ENCODE measurements around the gene NIT1.

NIT1 gene

DNA sequence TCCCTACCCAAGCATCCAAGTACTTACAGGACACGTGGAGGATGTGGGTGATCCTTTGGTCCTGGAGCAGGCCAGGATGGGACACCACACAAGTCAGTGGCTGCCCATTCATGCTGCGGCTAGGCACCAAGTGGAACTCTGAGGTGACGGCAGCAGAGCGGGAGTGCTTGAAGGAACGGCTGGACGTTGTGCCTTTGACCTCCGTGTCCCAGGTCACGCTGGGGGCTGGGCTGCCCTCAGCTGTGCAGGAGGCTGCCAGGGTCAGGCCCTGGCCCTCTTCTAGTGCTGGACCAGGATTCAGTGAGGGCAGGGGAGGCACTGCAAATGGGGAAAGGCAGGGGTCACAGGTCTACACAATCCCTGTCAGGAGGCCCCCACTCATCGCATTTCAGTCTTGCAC, 40.5 kb upstream of the NIT1 start:
- in situ Hi-C loops (cut with HindIII; ENCODE audit: low pct_ligation_motif_present, low sequenced_read_pairs), result no loop called here
- Histone ChIP-seq H3K4me3 (ENCODE audit: low read depth, low read length) (no peak overlapping the region), H3K36me3 (replicated peaks) (no peaks in the 10 kb centered on the region), H3K27ac (no peak overlapping the region), H3K27me3 (replicated peaks) (no peaks in the 10 kb centered on the region)
- TF ChIP-seq, protein P1, sequence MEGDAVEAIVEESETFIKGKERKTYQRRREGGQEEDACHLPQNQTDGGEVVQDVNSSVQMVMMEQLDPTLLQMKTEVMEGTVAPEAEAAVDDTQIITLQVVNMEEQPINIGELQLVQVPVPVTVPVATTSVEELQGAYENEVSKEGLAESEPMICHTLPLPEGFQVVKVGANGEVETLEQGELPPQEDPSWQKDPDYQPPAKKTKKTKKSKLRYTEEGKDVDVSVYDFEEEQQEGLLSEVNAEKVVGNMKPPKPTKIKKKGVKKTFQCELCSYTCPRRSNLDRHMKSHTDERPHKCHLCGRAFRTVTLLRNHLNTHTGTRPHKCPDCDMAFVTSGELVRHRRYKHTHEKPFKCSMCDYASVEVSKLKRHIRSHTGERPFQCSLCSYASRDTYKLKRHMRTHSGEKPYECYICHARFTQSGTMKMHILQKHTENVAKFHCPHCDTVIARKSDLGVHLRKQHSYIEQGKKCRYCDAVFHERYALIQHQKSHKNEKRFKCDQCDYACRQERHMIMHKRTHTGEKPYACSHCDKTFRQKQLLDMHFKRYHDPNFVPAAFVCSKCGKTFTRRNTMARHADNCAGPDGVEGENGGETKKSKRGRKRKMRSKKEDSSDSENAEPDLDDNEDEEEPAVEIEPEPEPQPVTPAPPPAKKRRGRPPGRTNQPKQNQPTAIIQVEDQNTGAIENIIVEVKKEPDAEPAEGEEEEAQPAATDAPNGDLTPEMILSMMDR (IDR thresholded peaks at IDR 0.05; ENCODE audit: low read depth, low read length, missing control alignments), result no peak
- no peak for DNase-seq

DNA sequence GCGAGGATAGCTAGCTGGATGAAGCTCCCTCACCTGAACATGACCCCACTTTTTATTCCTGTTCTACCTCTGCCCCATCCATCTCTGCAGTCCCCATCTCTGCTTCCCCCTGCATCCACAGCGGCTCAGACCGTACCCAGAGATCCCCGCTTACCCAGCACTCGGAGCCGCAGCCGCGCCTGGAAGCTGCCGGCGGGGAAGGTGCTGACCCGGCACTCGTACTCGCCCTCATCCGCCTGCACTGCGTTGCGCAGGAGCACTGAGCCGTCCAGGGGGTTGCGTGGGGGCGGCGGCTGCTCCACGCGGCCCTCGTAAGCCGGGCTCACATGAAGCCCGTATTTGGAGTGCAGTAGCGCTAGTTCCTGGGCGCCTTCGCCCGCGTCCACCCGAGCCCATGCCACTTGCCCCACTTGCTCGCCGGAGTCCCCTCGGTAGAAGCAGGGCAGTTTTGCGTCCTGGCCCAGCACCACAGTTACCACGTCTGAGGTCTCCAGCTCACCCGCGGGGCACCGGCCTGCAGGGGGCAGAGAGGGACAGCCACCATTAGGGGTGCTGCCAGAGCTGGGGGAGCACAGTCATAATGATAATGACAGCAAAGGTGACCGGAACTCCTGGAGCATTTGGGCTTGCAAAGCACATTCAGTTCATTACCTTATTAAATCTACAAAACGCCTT, 38.3 kb upstream of the NIT1 start:
- Histone ChIP-seq H3K27ac (no peak overlapping the region), H3K27me3 (replicated peaks) (no peaks in the 10 kb centered on the region), H3K4me3 (ENCODE audit: low read depth, low read length) (no peak overlapping the region), H3K36me3 (replicated peaks) (no peaks in the 10 kb centered on the region)
- DNase-seq, result no peak
- in situ Hi-C loops (cut with HindIII; ENCODE audit: low pct_ligation_motif_present, low sequenced_read_pairs), result no loop called here
- TF ChIP-seq, protein P1 (IDR thresholded peaks at IDR 0.05; ENCODE audit: low read depth, low read length, missing control alignments), result peak; percentile 26

DNA sequence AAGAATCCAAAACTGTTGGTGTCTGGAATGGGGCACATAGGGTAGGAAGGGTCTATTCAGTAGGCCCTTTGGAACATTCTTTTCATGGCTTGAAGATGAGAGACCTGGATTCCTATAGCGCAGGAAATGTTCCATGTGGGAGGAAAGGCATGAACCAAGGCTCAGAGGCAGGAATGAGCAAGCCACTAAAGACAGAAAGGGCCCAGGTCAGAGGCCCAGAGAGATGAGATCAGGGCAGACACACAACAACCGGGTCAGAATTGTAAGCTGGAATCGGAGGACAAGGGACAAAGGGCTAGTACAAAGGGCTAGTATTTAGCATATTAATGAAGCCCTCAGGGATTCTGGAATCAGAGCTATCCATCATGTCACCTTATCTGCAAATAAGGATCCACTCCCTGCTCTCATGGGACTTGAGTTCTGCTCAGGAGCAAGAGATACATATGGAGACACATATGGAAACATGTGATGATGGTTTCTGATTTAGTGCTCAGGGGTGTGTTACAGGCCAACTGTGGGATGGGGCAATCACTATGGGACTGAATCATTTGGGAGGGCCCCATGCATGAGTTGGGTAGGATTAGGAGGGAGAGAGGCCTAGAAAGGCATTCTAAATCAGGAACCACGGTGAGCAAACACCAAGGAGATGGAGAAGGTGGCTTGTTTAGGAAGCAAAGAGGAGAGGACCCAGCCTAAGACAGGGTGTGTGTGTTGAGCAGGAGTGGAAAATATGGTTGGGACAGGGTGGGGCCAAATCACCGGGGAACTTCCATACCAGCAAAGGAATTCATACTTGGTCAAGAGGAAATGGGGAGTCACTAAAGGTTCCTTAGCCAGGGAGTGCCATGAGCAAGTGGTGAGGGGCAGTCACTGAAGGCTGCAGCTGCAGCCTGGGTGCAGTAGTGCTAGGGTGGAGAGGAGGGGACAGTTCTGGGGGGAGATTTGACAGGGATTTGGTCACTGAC, 37.2 kb upstream of the NIT1 start:
- in situ Hi-C loops (cut with HindIII; ENCODE audit: low pct_ligation_motif_present, low sequenced_read_pairs), result no loop called here
- Histone ChIP-seq H3K4me3 (ENCODE audit: low read depth, low read length) (no peak overlapping the region), H3K36me3 (replicated peaks) (no peaks in the 10 kb centered on the region), H3K27ac (no peak overlapping the region), H3K27me3 (replicated peaks) (no peaks in the 10 kb centered on the region)
- TF ChIP-seq, protein P1 (IDR thresholded peaks at IDR 0.05; ENCODE audit: low read depth, low read length, missing control alignments), result no peak
- no peak for DNase-seq

DNA sequence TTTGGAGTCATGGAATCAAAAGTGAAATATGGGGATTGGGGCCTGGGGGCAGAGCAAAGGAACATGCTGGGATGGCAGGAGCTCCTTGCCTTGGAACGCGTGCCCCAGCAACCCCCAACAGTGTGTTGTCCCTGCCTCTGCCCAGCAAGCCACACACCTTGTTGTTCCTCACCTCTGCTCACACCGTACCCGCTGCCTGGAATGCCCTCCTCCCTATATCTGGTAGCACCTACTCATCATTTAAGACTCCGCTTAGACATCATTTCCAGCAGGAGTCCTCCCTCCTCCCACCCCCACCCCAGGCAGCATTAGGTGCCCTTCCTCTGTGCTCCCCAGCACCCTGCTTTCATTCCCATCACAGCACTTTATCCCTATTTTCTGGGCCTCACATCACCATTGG, 36.4 kb upstream of the NIT1 start:
- no peak overlapping the region for H3K27ac ChIP-seq
- H3K4me3 ChIP-seq (ENCODE audit: low read depth, low read length), result no peak overlapping the region
- H3K27me3 ChIP-seq (replicated peaks), result no peaks in the 10 kb centered on the region
- DNase-seq, result no peak
- no peaks in the 10 kb centered on the region for H3K36me3 ChIP-seq (replicated peaks)
- in situ Hi-C loops (cut with HindIII; ENCODE audit: low pct_ligation_motif_present, low sequenced_read_pairs), result no loop called here
- TF ChIP-seq, protein P1 (IDR thresholded peaks at IDR 0.05; ENCODE audit: low read depth, low read length, missing control alignments), result no peak

DNA sequence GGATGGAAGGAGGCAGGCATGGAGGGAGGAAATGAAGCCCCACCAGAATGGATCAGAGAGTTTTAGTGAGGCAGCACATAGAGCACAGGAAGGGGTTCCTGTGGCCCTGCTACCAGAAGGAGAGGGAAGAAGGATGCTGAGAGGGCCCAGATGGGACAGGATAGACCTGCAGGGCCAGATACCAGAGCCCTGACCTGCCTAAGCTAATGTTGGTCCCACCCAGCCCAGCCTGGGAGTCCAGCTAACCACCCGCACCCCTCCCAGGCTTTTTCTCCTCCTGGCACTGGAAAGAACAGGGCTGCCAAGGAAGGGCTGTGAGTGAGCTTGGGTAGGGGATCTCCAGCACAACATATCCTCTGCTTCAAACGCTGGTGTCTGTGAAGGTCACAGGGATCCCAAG, 35.4 kb upstream of the NIT1 start:
- TF ChIP-seq, protein P1 (IDR thresholded peaks at IDR 0.05; ENCODE audit: low read depth, low read length, missing control alignments), result no peak
- Histone ChIP-seq H3K27me3 (replicated peaks) (no peaks in the 10 kb centered on the region), H3K36me3 (replicated peaks) (no peaks in the 10 kb centered on the region), H3K4me3 (ENCODE audit: low read depth, low read length) (no peak overlapping the region), H3K27ac (no peak overlapping the region)
- no peak for DNase-seq
- in situ Hi-C loops (cut with HindIII; ENCODE audit: low pct_ligation_motif_present, low sequenced_read_pairs), result no loop called here

All from brain microvascular endothelial cell (primary cell).